Measurements from ENCODE around the gene DAAM1.

Gene DAAM1

DNA sequence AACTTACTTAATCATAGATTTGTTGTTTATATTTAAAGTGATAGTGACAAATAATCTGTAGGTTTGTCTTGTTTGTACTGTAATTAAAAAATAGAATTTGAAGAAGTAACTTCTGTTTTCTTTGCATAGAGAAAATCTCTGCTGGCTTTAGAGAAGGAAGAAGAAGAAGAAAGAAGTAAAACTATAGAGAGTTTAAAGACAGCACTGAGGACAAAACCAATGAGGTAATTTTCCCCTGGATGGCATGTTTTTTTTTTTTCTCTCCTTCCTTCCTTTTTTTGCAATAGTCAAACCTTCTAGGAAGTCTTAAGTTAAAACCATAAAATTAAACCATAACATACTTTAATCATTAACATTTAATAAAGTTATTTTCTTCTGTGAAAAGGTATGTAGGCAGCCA is 131.9 kb downstream of the DAAM1 start:
- no peak for DNase-seq

GRCh38 chr14:59320763-59321625 is 132.5 kb downstream of the DAAM1 start:
- peak; percentile 4 for DNase-seq

DNA sequence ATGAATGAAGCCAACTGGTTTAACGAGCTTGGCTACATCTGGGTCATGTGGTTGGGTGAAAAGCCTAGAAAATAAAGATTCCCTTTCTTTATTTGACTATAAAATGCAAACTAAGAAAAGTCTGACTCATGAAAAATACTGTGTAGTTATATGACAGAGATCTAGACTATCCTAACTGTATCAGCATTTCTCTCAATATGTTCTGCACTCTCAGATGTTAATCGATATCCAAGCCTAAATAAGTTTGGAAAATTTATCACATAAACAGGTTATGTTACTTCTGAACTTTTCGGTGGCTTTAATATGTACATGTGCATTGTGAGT is 133.1 kb downstream of the DAAM1 start:
- DNase-seq, result no peak

- no peak for DNase-seq
These were observed 137.4 kb downstream of the DAAM1 start for GRCh38 chr14:59325906-59326305.

GRCh38 chr14:59328454-59328853 is 140.0 kb downstream of the DAAM1 start:
- no peak for DNase-seq

GRCh38 chr14:59330455-59330854 is 142.0 kb downstream of the DAAM1 start:
- DNase-seq, result no peak

DNA sequence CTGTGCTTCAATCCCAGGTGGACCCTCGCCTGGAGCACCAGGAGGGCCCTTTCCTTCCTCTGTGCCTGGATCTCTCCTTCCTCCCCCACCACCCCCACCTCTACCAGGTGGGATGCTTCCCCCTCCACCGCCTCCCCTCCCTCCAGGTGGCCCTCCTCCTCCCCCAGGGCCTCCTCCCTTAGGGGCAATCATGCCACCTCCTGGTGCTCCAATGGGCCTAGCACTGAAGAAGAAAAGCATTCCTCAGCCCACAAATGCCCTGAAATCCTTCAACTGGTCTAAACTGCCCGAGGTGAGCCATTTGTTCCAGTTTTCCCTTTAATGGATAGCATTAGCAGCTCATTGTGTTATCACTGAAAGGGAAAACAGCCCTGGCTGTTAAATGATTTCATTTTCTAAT is 142.8 kb downstream of the DAAM1 start:
- no peak for DNase-seq

DNA sequence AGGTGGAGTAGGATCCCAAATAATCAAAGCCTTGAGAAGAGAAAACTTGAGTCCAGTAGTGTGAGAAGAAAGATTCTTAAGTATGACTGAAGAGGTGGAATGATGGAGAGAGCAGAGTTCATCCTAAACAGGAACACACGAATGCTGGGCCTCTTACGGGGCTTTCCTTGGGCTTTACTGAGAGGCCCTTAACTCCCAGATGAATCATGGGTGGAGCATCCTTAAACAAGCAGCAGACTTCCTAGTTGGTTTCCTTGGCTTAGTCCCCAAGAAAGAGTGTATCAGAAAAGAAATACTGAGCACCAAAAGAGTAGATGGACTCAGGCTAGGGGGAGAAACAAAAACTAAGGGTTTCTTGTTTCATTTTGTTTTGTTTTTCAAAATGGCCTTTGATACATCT is 144.3 kb downstream of the DAAM1 start:
- DNase-seq, result no peak

DNA sequence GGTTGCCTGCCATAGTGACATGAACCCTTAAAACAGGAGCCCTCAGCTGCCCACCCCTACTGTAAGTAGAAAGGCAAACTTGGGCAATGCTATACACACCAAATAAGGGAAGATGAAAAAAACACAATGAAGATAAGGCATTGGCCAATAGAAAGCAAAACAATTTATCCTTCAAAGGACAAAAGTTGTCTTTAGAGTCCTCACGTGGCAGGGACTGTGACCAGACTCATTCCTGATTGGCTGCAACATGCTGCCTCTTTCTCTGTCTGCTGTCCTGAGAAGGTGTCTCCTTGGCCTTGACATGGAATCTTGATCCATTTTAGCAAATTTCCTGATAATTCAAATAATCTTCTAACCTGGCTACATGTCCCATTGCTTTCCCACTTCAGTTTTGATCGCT is 144.8 kb downstream of the DAAM1 start:
- no peak for DNase-seq

GRCh38 chr14:59333668-59334067 is 145.2 kb downstream of the DAAM1 start:
- no peak for DNase-seq

GRCh38 chr14:59334253-59334652 is 145.8 kb downstream of the DAAM1 start:
- no peak for DNase-seq

DNA sequence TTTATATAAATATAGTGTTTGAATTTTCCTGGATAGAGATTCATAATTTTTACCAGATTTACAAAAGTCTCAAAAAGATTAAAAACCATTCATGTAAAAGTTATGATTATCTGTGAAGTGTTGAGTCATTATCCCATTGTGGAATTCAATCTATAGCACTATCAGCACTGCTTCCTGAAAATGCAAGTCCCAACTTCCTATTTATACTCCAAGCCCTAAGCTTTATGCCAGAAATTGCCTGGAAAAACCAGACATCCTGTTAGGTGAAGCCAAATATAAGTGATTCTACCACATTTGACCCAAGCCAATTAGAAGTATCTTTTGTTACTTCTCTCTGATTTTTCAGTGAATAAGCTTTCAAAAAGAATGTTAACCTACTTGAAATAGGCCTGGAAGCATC is 147.6 kb downstream of the DAAM1 start:
- DNase-seq, result no peak

DNA sequence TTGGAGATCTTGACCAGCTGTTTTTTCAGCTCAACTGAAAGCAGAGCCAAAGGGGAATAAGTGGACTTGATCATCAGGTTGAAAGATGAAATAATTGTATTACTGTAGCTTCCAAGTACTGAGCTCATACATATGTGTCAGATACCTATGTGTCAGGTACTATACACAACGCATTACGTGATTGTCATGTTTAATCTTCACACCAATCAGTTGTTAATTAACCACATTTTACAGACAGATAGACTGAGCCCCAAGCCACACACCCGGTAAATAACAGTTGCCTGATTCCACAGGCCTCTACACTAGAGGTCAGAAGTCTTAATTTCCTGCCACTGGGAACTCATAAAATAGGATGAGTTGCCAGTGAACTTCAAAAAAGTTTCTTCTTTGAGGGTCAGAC is 148.2 kb downstream of the DAAM1 start:
- DNase-seq, result no peak

DNA sequence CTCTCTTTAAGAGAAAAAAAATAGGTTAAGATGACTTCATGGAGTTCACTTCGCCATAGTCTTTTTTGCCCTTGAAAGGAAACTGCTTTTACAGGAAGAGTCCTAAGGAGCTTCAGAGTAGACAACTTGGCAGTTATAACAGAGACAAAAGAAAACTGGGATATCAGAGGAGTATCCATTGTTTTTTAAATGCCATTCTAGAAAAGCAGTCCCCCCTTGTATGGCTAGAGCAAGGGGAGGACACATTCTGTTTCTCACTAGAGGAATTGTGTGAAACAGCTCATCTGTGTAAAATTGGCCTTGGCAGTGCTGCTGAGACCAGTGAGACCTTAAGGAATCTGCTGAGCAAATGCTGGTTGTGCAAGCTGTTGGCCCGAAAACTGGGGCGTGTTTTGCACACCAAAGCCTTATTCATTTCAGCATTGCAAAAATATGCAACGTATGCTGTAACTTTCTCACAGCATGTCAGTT is 148.7 kb downstream of the DAAM1 start:
- DNase-seq, result no peak

GRCh38 chr14:59338761-59339160 is 150.3 kb downstream of the DAAM1 start:
- DNase-seq, result no peak

GRCh38 chr14:59339524-59340330 is 151.3 kb downstream of the DAAM1 start:
- no peak for DNase-seq

- DNase-seq, result no peak
These were observed 153.5 kb downstream of the DAAM1 start for GRCh38 chr14:59341858-59342477.

DNA sequence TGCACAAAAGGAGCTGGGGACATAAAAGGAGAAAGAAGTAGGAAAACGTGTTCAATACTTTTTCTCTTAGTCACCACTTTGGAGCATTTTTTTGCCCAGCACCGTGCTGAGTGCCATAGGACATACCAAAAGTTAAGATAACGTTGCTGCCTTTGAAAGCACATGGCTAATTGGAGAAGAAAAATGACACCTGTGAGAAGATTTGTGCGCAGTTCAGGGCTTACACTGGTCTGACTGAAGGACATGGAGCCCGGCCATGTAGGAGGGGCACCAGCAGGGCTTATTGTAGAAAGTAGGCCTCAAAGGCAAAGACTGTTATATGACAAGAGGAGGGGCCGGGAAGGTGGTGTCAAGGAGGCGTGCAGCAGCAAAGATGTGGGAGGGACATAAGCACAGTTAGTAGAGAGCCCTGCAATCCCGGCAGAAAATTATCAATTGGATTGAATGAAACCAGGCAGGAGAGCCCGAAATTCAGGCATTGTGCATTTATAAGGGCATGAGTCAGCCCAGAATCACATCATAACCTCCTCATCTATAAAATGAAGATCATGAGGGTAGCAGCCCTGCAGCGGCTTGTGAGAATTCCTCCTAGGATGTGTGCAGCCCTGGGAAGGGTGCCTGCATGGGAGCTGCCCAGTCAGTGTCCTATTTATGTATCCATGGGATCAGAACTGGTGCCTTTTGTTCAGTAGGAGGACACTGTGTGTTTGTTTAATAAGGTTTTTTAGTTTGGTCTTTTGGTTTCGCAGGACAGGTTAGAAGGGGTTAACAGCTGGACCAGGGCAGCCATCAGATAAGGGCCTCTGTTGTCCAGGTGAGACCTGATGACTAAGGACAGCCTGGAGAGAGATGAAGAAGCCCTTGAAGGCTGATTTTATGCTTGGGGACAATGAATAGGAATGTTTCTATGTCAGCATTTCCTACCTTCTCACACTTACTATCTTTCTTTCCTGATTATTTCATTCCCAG is 154.3 kb downstream of the DAAM1 start:
- no peak for DNase-seq

- DNase-seq, result no peak
These were observed 155.1 kb downstream of the DAAM1 start for GRCh38 chr14:59343585-59343984.

DNA sequence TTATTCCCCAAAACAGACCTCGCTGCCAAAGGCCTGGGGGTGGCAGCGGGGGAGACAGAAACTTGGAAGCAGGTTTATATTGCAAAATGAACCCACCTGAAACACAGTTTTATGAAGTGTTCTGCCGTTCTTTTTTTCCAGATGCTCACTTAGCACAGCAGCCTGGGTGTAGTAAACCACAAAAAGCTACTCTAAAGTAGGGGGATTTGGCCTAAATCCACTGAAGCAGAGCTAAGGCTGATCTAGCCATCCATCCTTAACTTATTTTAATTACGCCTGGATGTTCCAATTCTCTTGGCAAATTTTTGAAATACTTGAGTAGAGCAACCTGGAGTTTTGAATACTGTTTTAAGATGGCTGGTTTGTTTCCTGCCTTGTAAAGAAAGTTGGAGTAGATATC is 155.5 kb downstream of the DAAM1 start:
- no peak for DNase-seq

DNA sequence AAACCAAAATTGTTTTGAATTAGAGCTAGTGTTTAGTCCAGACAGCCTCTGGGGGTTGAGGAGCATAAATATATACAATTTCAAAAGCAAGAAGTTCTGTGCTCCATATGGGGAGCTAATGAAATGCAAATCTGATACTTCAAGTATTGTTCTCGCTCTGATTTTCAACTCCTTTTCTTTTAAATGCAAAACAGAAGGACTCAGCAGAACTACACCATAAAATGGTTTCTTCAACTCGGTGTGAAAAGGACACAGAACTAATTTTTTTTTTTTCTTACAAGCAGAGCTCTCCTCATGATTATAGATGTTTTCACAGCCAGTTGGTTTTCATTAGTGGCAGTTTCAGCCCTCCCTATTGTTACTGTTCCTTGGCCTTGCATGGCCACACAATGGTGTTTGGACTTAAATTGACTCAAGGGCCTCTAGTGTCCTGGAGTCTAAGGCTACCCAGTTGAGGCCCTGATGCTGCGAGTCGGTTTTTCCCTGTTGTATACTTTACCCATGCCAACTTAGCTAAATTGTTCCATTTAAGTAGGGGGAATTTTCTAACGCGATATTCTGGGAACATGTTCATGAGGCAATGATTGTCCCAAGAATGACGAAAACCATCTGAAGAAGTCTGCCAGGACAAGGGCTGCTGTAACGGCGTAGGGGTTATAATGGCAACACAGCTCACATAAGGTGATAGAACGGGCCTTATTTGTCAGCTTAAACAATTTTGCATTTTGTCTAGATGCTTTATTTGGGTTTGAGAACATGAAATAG is 156.4 kb downstream of the DAAM1 start:
- no peak for DNase-seq

DNA sequence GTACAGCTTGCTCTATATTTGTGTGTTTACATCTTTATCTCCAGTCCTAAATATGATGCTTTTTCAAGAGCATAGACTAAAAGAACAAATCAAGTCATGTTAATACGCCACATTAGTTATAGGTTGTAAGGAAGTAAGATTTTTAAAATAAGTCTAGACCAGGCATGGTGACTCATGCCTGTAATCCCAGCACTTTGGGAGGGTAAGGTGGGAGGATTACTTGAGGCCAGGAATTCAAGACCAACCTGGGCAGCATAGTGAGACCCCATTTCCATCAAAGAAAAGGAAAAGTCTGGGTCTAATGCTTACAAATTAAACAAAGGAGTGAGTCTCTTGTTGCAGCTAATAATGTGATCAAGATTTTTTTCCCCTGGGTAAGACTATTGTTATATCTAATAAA is 157.9 kb downstream of the DAAM1 start:
- DNase-seq, result no peak
